Measurements from ENCODE around the gene ARHGAP26. TPM values are rescaled to one million over a fixed set of nuclear protein-coding genes. Genes with fewer than 3 reads are reported as not detected.
A peak's percentile ranks its signal among the peaks of the same experiment; 100 is the strongest.

Gene ARHGAP26
- total and polyA plus RNA-seq, 7 experiments from 2014 or later = 10.5 to 123 (median 22.7) TPM

GRCh38 chr5:143076377-143076776 lies 306.2 kb downstream of the ARHGAP26 start:
- H3K27me3 ChIP-seq (ENCODE audit: control insufficient read depth in 2 of 2, insufficient read depth in 2 of 2, low read length in 2 of 2) = no peaks in the 10 kb centered on the region
- H3K27ac Mint-ChIP-seq = no peak overlapping the region
- H3K4me1 ChIP-seq (ENCODE audit: control insufficient read depth in 2 of 2, insufficient read depth in 2 of 2, low read length in 2 of 2) = no peaks in the 10 kb centered on the region
- peaks cover 4 to 50% (median 29%) of the 10 kb centered on the region in 5 donors for H3K36me3 Mint-ChIP-seq
- no peak overlapping the region for H3K27ac ChIP-seq (ENCODE audit: low read depth, low read length)
- ChIA-PET POLR2A (no interaction called here), CTCF (no interaction called here)
- H3K4me1 Mint-ChIP-seq = peaks cover 0 to 4% (median 0%) of the 10 kb centered on the region in 7 donors
- peaks cover 0 to 7% (median under 1%) of the 10 kb centered on the region in 11 donors for H3K9me3 Mint-ChIP-seq
- no peak overlapping the region for H3K4me3 Mint-ChIP-seq
- intact Hi-C loops (cut with micrococcal nuclease) = no loop called here
- no peaks in the 10 kb centered on the region for H3K9me3 ChIP-seq (ENCODE audit: control insufficient read depth in 2 of 3, low read length in 3 of 3)
- ATAC-seq (no peak), DNase-seq (no peak)
- H3K27me3 Mint-ChIP-seq = no peaks in the 10 kb centered on the region
- peaks cover 0 to 2% (median 0%) of the 10 kb centered on the region in 3 experiments for H3K36me3 ChIP-seq (ENCODE audit: control insufficient read depth in 2 of 3, insufficient read depth in 3 of 3, low read length in 3 of 3)
- no peak overlapping the region for H3K4me3 ChIP-seq (ENCODE audit: low read length)

GRCh38 chr5:143077453-143078103 lies 307.4 kb downstream of the ARHGAP26 start:
- Mint-ChIP-seq H3K4me3 (no peak overlapping the region), H3K27ac (peak overlapping the region in 1 of 9 donors; percentile 72), H3K36me3 (peaks cover 0 to 47% (median 25%) of the 10 kb centered on the region in 5 donors), H3K27me3 (no peaks in the 10 kb centered on the region), H3K4me1 (peaks cover 0 to 4% (median 0%) of the 10 kb centered on the region in 7 donors), H3K9me3 (peaks cover 0 to 2% (median 0%) of the 10 kb centered on the region in 11 donors)
- H3K27me3 ChIP-seq (ENCODE audit: control insufficient read depth in 2 of 2, insufficient read depth in 2 of 2, low read length in 2 of 2) = no peaks in the 10 kb centered on the region
- H3K9me3 ChIP-seq (ENCODE audit: control insufficient read depth in 2 of 3, low read length in 3 of 3) = no peaks in the 10 kb centered on the region
- no peak for ATAC-seq
- H3K4me3 ChIP-seq (ENCODE audit: low read length) = no peak overlapping the region
- no peaks in the 10 kb centered on the region for H3K4me1 ChIP-seq (ENCODE audit: control insufficient read depth in 2 of 2, insufficient read depth in 2 of 2, low read length in 2 of 2)
- DNase-seq = no peak
- no peaks in the 10 kb centered on the region for H3K36me3 ChIP-seq (ENCODE audit: control insufficient read depth in 2 of 3, insufficient read depth in 3 of 3, low read length in 3 of 3)
- intact Hi-C loops (cut with micrococcal nuclease) = no loop called here
- ChIA-PET POLR2A (no interaction called here), CTCF (no interaction called here)
- no peak overlapping the region for H3K27ac ChIP-seq (ENCODE audit: low read depth, low read length)

GRCh38 chr5:143078313-143078712 lies 308.1 kb downstream of the ARHGAP26 start:
- ATAC-seq (no peak), DNase-seq (no peak)
- Histone ChIP-seq H3K36me3 (ENCODE audit: control insufficient read depth in 2 of 3, insufficient read depth in 3 of 3, low read length in 3 of 3) (no peaks in the 10 kb centered on the region), H3K27ac (ENCODE audit: low read depth, low read length) (no peak overlapping the region), H3K4me3 (ENCODE audit: low read length) (no peak overlapping the region), H3K27me3 (ENCODE audit: control insufficient read depth in 2 of 2, insufficient read depth in 2 of 2, low read length in 2 of 2) (no peaks in the 10 kb centered on the region), H3K4me1 (ENCODE audit: control insufficient read depth in 2 of 2, insufficient read depth in 2 of 2, low read length in 2 of 2) (no peaks in the 10 kb centered on the region), H3K9me3 (ENCODE audit: control insufficient read depth in 2 of 3, low read length in 3 of 3) (no peaks in the 10 kb centered on the region)
- H3K27ac Mint-ChIP-seq = no peak overlapping the region
- H3K36me3 Mint-ChIP-seq = peaks cover 0 to 53% (median 30%) of the 10 kb centered on the region in 5 donors
- no peak overlapping the region for H3K4me3 Mint-ChIP-seq
- POLR2A ChIA-PET = no interaction called here
- no peaks in the 10 kb centered on the region for H3K27me3 Mint-ChIP-seq
- CTCF ChIA-PET = no interaction called here
- intact Hi-C loops (cut with micrococcal nuclease) = no loop called here
- H3K9me3 Mint-ChIP-seq = peaks cover 0 to 2% (median 0%) of the 10 kb centered on the region in 11 donors
- peaks cover 0 to 4% (median 0%) of the 10 kb centered on the region in 7 donors for H3K4me1 Mint-ChIP-seq

- Histone ChIP-seq H3K27me3 (ENCODE audit: control insufficient read depth in 2 of 2, insufficient read depth in 2 of 2, low read length in 2 of 2) (no peaks in the 10 kb centered on the region), H3K4me1 (ENCODE audit: control insufficient read depth in 2 of 2, insufficient read depth in 2 of 2, low read length in 2 of 2) (no peaks in the 10 kb centered on the region), H3K27ac (ENCODE audit: low read depth, low read length) (no peak overlapping the region), H3K4me3 (ENCODE audit: low read length) (no peak overlapping the region), H3K36me3 (ENCODE audit: control insufficient read depth in 2 of 3, insufficient read depth in 3 of 3, low read length in 3 of 3) (no peaks in the 10 kb centered on the region), H3K9me3 (ENCODE audit: control insufficient read depth in 2 of 3, low read length in 3 of 3) (no peaks in the 10 kb centered on the region)
- DNase-seq (no peak), ATAC-seq (no peak)
- no peaks in the 10 kb centered on the region for H3K27me3 Mint-ChIP-seq
- no peak overlapping the region for H3K4me3 Mint-ChIP-seq
- peaks cover 0 to 59% (median 37%) of the 10 kb centered on the region in 5 donors for H3K36me3 Mint-ChIP-seq
- H3K27ac Mint-ChIP-seq = no peak overlapping the region
- CTCF ChIA-PET = no interaction called here
- peaks cover 0 to 2% (median 0%) of the 10 kb centered on the region in 11 donors for H3K9me3 Mint-ChIP-seq
- peaks cover 0 to 4% (median 0%) of the 10 kb centered on the region in 7 donors for H3K4me1 Mint-ChIP-seq
- POLR2A ChIA-PET = no interaction called here
- intact Hi-C loops (cut with micrococcal nuclease) = no loop called here
Observed at GRCh38 chr5:143078971-143079370, 308.8 kb downstream of the ARHGAP26 start.

- ATAC-seq (no peak), DNase-seq (no peak)
- Mint-ChIP-seq H3K9me3 (peaks cover 0 to 2% (median 0%) of the 10 kb centered on the region in 11 donors), H3K27me3 (no peaks in the 10 kb centered on the region), H3K4me1 (peaks cover 0 to 4% (median 0%) of the 10 kb centered on the region in 7 donors), H3K36me3 (peaks cover 0 to 67% (median 40%) of the 10 kb centered on the region in 5 donors), H3K4me3 (no peak overlapping the region), H3K27ac (peak overlapping the region in 2 of 9 donors; percentile 14 to 78)
- H3K36me3 ChIP-seq (ENCODE audit: control insufficient read depth in 2 of 3, insufficient read depth in 3 of 3, low read length in 3 of 3) = no peaks in the 10 kb centered on the region
- POLR2A ChIA-PET = no interaction called here
- CTCF ChIA-PET = no interaction called here
- H3K27me3 ChIP-seq (ENCODE audit: control insufficient read depth in 2 of 2, insufficient read depth in 2 of 2, low read length in 2 of 2) = no peaks in the 10 kb centered on the region
- H3K9me3 ChIP-seq (ENCODE audit: control insufficient read depth in 2 of 3, low read length in 3 of 3) = no peaks in the 10 kb centered on the region
- intact Hi-C loops (cut with micrococcal nuclease) = no loop called here
- no peaks in the 10 kb centered on the region for H3K4me1 ChIP-seq (ENCODE audit: control insufficient read depth in 2 of 2, insufficient read depth in 2 of 2, low read length in 2 of 2)
- no peak overlapping the region for H3K4me3 ChIP-seq (ENCODE audit: low read length)
- no peak overlapping the region for H3K27ac ChIP-seq (ENCODE audit: low read depth, low read length)
Observed at GRCh38 chr5:143080407-143080806, 310.2 kb downstream of the ARHGAP26 start.

- H3K4me3 Mint-ChIP-seq = no peak overlapping the region
- peak overlapping the region in 1 of 9 donors; percentile 21 for H3K27ac Mint-ChIP-seq
- H3K27me3 ChIP-seq (ENCODE audit: control insufficient read depth in 2 of 2, insufficient read depth in 2 of 2, low read length in 2 of 2) = no peaks in the 10 kb centered on the region
- CTCF ChIA-PET = no interaction called here
- no peak overlapping the region for H3K27ac ChIP-seq (ENCODE audit: low read depth, low read length)
- H3K36me3 Mint-ChIP-seq = peaks cover 0 to 68% (median 40%) of the 10 kb centered on the region in 5 donors
- DNase-seq (no peak), ATAC-seq (no peak)
- H3K4me1 ChIP-seq (ENCODE audit: control insufficient read depth in 2 of 2, insufficient read depth in 2 of 2, low read length in 2 of 2) = no peaks in the 10 kb centered on the region
- POLR2A ChIA-PET = no interaction called here
- H3K9me3 ChIP-seq (ENCODE audit: control insufficient read depth in 2 of 3, low read length in 3 of 3) = no peaks in the 10 kb centered on the region
- intact Hi-C loops (cut with micrococcal nuclease) = no loop called here
- H3K4me1 Mint-ChIP-seq = peaks cover 0 to 4% (median 0%) of the 10 kb centered on the region in 7 donors
- H3K4me3 ChIP-seq (ENCODE audit: low read length) = no peak overlapping the region
- H3K36me3 ChIP-seq (ENCODE audit: control insufficient read depth in 2 of 3, insufficient read depth in 3 of 3, low read length in 3 of 3) = no peaks in the 10 kb centered on the region
- peaks cover 0 to 2% (median 0%) of the 10 kb centered on the region in 11 donors for H3K9me3 Mint-ChIP-seq
- H3K27me3 Mint-ChIP-seq = no peaks in the 10 kb centered on the region
Observed at GRCh38 chr5:143080982-143081381, 310.8 kb downstream of the ARHGAP26 start.

- H3K36me3 Mint-ChIP-seq = peaks cover 0 to 60% (median 32%) of the 10 kb centered on the region in 5 donors
- H3K4me1 Mint-ChIP-seq = peaks cover 0 to 4% (median 0%) of the 10 kb centered on the region in 7 donors
- no peak for DNase-seq
- CTCF ChIA-PET = no interaction called here
- POLR2A ChIA-PET = no interaction called here
- H3K27ac ChIP-seq (ENCODE audit: low read depth, low read length) = no peak overlapping the region
- H3K9me3 ChIP-seq (ENCODE audit: control insufficient read depth in 2 of 3, low read length in 3 of 3) = no peaks in the 10 kb centered on the region
- no peak for ATAC-seq
- intact Hi-C loops (cut with micrococcal nuclease) = no loop called here
- H3K27me3 ChIP-seq (ENCODE audit: control insufficient read depth in 2 of 2, insufficient read depth in 2 of 2, low read length in 2 of 2) = no peaks in the 10 kb centered on the region
- no peaks in the 10 kb centered on the region for H3K4me1 ChIP-seq (ENCODE audit: control insufficient read depth in 2 of 2, insufficient read depth in 2 of 2, low read length in 2 of 2)
- H3K36me3 ChIP-seq (ENCODE audit: control insufficient read depth in 2 of 3, insufficient read depth in 3 of 3, low read length in 3 of 3) = no peaks in the 10 kb centered on the region
- H3K27me3 Mint-ChIP-seq = no peaks in the 10 kb centered on the region
- no peak overlapping the region for H3K4me3 ChIP-seq (ENCODE audit: low read length)
- H3K9me3 Mint-ChIP-seq = peaks cover 0 to 2% (median 0%) of the 10 kb centered on the region in 11 donors
- H3K4me3 Mint-ChIP-seq = no peak overlapping the region
- no peak overlapping the region for H3K27ac Mint-ChIP-seq
Observed at GRCh38 chr5:143083006-143083405, 312.8 kb downstream of the ARHGAP26 start.

Measured in naive thymus-derived CD4-positive, alpha-beta T cell (primary cell).